IPS-11a (cell line): ENCODE measurements around the gene SERPINB6.
"Not testable (repeated sequence)": the region's sequence is repeated elsewhere in the genome, so short reads cannot be mapped to it uniquely, and the experiment has no call there.

ENCODE experiments used
- H3K4me3 ChIP-seq: one replicate; pipeline ENCODE4 v1.5.1; 2013; ENCODE audit warnings: low read depth, low read length, control low read depth

SERPINB6 gene

DNA sequence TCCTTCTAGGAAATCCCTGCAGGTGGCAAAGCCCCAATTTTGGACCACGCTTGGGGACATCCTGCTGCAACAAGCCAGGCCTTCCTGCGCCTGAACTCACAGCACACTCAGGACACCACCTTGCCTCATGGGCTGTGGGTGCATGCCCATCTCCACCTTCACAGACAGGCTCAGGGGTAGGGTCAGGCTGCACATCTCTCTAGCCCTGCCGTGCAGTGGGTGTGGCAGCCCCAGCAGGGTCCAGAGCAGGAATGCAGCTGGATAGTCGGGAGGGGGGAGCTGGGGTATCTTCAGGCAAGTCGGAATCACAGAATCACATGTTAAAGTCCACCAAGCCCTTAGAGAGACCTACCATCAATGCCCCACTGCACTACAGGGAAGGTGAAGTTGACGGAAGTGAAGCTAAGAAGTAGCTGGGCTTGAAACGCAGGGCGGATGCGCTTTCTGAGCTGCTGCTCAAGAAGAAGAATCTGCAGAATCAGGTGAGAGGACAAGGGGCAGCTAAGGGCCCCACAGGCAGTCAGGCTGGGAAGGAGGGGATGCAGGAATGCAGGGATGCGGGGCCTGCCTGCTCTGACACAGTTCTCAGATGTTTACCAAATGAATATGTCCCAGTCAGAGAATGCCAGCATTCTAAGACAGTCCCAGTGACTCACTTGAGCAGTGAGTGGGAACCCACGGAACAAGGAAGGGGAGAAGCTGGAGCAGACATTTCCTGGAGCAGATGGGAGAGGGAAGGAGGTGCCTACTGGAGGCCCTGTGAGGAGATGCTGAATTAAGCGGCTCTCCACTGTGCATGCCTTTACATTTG lies 11.3 kb downstream of the SERPINB6 start:
- H3K4me3 ChIP-seq = no peak overlapping the region

DNA sequence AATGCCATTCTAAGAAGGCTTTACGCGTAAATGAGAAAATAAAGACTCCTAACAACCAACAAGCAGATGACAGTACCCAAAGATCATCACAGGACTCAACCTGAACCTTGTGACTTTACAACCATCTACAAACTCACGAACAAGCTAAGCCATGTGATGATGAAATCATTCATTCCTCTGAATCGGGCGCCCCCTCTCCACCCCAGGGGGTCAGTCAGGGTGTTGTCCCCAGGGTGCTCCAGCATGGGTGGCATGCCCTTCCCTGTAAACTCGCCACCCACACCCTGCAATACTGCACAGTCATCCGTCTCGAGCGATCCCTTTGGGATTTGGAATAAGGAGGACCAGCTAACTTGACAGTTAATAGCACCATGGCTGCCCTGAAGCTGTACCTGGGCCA lies 12.6 kb downstream of the SERPINB6 start:
- H3K4me3 ChIP-seq = no peak overlapping the region

GRCh38 chr6:2958331-2958711 lies 13.0 kb downstream of the SERPINB6 start:
- H3K4me3 ChIP-seq = no peak overlapping the region

GRCh38 chr6:2957696-2958330 lies 13.6 kb downstream of the SERPINB6 start:
- no peak overlapping the region for H3K4me3 ChIP-seq

DNA sequence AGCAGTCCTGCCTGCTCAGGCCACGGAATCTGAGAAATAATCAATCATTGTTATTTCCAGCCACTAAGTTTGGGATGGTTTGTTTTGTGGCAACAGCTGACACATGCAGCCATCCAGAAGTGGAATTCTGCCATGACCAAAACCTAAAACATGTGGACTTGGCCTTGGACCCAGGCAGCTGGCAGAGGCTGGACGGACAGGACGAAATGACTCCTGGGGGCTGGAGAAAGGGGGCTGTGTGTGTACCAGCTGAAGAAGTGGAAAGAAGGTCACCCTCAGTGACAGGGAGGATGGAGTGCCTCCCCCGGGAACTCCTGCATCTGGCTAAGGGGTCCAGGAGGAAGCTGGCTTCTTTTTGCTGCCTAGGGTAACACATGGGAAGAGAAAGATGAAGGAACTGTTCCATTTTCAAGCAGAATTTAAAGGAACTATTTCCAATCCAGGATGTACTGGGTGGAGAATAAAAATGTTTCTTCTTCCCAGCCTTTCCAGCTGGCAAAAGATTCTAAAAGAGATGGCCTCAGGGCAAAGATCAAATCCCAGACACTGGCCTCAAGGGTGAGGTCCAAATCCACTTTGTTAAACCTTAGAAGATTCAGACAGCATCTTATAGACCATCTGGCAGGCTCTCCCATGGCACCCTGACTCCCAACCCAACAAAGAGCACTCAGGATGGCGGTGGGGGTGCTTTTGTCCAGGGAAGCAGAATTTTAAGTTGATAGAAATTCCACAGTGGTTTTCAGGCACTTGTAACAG lies 14.3 kb downstream of the SERPINB6 start:
- no peak overlapping the region for H3K4me3 ChIP-seq

DNA sequence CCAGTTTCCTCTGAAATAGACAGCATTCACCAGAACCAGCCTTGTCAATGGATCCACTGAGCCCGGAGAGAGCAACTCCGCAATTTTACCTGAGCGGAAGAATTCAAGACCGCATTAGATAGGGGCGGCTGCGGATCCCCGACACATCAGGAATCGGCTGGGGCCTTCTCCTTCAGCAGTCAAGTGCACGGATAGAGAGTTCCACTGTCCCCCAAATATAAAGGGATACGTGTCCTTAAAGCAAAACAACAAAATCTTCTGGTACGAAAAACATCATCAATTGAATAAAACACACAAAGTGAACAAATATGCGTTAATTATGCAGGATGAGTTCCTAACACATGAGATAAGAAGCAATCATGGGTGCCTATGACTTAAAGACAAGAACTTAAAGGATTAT lies 18.3 kb downstream of the SERPINB6 start:
- no peak overlapping the region for H3K4me3 ChIP-seq

GRCh38 chr6:2952557-2953095 lies 18.7 kb downstream of the SERPINB6 start:
- H3K4me3 ChIP-seq = no peak overlapping the region

DNA sequence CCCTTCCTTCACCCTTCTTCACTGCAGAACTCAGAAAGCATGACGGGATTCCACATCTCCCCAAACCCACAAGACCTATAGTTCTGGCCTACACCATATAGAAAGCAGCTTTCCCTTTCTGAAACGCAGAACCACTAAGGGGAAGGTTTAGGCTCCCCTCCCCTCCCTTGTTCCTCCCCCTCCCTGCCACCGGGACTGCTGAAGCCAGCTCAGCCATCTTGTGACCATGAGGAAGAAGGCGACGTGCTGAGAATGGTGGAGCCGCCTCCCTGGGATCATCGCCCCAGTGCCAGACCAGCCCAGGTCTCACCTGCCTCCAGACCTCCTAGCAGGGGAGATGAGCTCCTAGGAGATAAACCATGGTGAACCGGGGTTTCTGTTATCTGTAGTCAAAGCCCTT lies 19.6 kb downstream of the SERPINB6 start:
- H3K4me3 ChIP-seq = no peak overlapping the region

DNA sequence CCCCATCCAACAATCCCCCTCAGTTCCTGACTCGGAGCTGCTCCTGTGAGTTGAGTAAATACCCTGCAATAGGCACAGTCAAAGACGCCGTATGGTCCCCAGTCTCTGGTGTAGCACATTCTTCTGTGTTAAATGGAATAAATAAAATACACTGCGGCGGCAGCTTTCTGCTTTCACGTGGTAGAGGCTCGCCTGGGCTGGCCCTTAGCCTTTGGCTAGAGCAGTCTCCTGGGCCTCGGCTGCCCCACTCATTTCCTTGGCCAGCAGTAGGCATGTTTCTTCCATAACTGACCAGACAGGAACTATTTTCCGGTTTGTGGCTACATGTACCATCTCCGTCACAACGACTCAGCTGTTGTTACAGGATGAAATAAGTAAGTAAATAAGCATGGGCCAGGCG lies 20.7 kb downstream of the SERPINB6 start:
- H3K4me3 ChIP-seq = no peak overlapping the region

GRCh38 chr6:2949536-2950083 lies 21.8 kb downstream of the SERPINB6 start:
- H3K4me3 ChIP-seq = no peak overlapping the region

- H3K4me3 ChIP-seq = no peak overlapping the region
Measured at GRCh38 chr6:2949121-2949520, 22.2 kb downstream of the SERPINB6 start.

- no peak overlapping the region for H3K4me3 ChIP-seq
Measured at GRCh38 chr6:2948228-2949025, 22.9 kb downstream of the SERPINB6 start.

- no peak overlapping the region for H3K4me3 ChIP-seq
Measured at GRCh38 chr6:2947445-2947844, 23.9 kb downstream of the SERPINB6 start.

GRCh38 chr6:2945153-2945452 lies 26.3 kb downstream of the SERPINB6 start:
- H3K4me3 ChIP-seq = no peak overlapping the region

DNA sequence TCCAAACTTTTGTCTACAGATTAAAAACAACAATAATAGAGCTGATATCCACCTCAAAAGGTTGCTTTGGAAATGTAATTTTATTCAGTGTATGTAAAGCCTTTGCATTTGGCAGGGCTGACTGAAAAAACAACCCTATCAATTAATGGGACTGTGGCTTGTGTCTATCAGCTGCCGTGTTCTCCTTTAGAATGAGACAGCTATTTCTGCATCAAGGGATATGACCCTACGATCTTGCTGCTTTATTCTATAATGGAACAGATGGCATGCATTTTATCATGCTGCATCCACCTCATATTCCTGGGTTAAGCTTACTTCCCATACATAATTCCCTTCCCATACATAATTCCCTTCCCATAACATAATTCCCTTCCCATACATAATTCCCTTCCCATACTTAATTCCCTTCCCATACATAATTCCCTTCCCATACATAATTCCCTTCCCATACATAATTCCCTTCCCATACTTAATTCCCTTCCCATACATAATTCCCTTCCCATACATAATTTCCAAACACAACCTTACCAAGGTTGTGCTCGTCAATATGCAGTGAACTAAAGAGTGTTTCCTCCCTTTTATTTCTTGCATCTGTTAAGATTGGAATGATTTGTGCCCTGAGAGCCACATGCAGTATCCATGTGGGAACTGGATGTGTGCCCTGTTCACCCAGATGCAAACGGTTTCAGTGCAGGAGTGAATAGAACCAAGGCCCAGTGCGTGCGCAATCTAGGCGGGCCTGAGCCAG lies 26.8 kb downstream of the SERPINB6 start:
- no peak overlapping the region for H3K4me3 ChIP-seq

GRCh38 chr6:2943564-2943955 lies 27.8 kb downstream of the SERPINB6 start:
- H3K4me3 ChIP-seq = no peak overlapping the region

GRCh38 chr6:2942914-2943563 lies 28.3 kb downstream of the SERPINB6 start:
- H3K4me3 ChIP-seq = no peak overlapping the region

DNA sequence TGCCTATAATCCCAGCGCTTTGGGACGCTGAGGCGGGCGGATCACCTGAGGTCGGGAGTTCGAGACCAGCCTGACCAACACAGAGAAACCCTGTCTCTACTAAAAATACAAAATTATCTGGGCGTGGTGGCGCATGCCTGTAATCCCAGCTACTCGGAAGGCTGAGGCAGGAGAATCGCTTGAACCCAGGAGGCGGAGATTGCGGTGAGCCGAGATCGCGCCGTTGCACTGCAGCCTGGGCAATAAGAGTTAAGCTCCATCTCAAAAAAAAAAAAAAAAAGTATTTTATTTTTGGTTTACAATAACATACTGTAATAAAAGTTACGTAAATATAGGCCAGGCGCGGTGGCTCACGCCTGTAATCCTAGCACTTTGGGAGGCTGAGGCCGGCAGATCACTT lies 29.3 kb downstream of the SERPINB6 start:
- not testable (repeated sequence) for H3K4me3 ChIP-seq

- H3K4me3 ChIP-seq = no peak overlapping the region
Measured at GRCh38 chr6:2940851-2941250, 30.5 kb downstream of the SERPINB6 start.
